ENCODE results near the gene IQCK. TPM values are rescaled to one million over a fixed set of nuclear protein-coding genes. Genes with fewer than 3 reads are reported as not detected.
"Not testable (repeated sequence)": the region's sequence is repeated elsewhere in the genome, so short reads cannot be mapped to it uniquely, and the experiment has no call there.

IQCK gene, protein sequence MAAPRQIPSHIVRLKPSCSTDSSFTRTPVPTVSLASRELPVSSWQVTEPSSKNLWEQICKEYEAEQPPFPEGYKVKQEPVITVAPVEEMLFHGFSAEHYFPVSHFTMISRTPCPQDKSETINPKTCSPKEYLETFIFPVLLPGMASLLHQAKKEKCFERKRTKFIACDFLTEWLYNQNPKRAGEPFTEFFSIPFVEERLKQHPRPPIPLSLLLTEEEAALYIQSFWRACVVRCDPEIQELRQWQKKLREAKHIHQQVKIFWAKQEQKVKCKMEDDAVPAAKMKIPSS
- 1.3 and 3.1 TPM in 2 replicates for total RNA-seq

GRCh38 chr16:19717741-19718623, at the start of gene IQCK, which contains the start of gene KNOP1:
Gene IQCK, plus strand, starts transcription at chr16:19718271. Its CDS starts 36 bp downstream, at chr16:19718307.
Gene KNOP1, minus strand, starts transcription at chr16:19718227. Its CDS starts 3,192 bp downstream, at chr16:19715035.
- Histone ChIP-seq H3K27me3 (ENCODE audit: control insufficient read depth, insufficient read depth, low read length) (no peaks in the 10 kb centered on the region), H3K4me3 (ENCODE audit: low read depth, low read length) (peak within 1 kb of the TSS; percentile 53), H3K36me3 (ENCODE audit: control insufficient read depth, insufficient read depth, low read length) (peaks cover 7% of the 10 kb centered on the region)
- TF ChIP-seq, protein P1, sequence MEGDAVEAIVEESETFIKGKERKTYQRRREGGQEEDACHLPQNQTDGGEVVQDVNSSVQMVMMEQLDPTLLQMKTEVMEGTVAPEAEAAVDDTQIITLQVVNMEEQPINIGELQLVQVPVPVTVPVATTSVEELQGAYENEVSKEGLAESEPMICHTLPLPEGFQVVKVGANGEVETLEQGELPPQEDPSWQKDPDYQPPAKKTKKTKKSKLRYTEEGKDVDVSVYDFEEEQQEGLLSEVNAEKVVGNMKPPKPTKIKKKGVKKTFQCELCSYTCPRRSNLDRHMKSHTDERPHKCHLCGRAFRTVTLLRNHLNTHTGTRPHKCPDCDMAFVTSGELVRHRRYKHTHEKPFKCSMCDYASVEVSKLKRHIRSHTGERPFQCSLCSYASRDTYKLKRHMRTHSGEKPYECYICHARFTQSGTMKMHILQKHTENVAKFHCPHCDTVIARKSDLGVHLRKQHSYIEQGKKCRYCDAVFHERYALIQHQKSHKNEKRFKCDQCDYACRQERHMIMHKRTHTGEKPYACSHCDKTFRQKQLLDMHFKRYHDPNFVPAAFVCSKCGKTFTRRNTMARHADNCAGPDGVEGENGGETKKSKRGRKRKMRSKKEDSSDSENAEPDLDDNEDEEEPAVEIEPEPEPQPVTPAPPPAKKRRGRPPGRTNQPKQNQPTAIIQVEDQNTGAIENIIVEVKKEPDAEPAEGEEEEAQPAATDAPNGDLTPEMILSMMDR (IDR thresholded peaks at IDR 0.05; ENCODE audit: insufficient read depth, low read length, severe bottlenecking), result no peak
- FAIRE-seq (no peak), DNase-seq (ENCODE audit: low read depth) (peak; percentile 76)

DNA sequence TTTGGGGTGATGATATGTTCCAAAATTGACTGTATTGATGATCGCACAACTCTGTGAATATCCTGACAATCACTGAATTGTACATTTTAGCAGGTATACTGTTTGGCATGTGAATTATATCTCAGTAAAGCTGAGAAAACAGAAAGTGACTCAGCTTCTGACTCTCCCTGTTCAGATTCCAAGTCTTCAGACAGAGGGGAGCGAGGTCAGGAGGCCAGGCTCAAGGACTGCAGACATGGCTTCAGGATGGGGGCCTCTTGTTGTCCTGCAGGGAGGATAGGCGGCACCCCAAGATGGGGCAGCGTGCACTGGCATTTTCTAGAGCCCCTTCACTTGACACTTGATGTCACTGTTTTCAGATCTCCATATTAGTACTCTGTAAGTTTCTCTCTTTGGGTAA, 45.7 kb upstream of the IQCK start:
- DNase-seq (ENCODE audit: low read depth) (peak; percentile 21), FAIRE-seq (no peak)
- Histone ChIP-seq H3K4me3 (ENCODE audit: low read depth, low read length) (no peak overlapping the region), H3K27me3 (ENCODE audit: control insufficient read depth, insufficient read depth, low read length) (no peaks in the 10 kb centered on the region), H3K36me3 (ENCODE audit: control insufficient read depth, insufficient read depth, low read length) (no peaks in the 10 kb centered on the region)
- TF ChIP-seq, protein P1 (IDR thresholded peaks at IDR 0.05; ENCODE audit: insufficient read depth, low read length, severe bottlenecking), result no peak

DNA sequence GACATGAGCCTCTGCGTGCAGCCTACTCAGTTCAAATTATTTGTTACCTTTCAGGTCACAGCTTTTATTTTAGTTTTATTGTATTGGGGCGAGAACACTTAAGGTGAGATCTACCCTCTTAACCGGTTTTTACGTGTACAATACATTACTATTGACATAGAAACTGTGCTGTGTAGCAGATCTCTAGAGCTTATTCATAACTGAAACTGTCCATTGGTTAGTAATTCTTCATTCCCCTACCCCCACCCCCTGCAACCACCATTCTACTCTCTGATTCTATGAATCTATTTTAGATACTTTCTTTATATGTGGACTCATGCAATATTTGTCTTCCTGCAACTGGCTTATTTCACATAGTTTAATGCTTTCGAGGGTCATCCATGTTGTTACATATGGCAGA, 43.6 kb upstream of the IQCK start:
- no peak overlapping the region for H3K4me3 ChIP-seq (ENCODE audit: low read depth, low read length)
- TF ChIP-seq, protein P1 (IDR thresholded peaks at IDR 0.05; ENCODE audit: insufficient read depth, low read length, severe bottlenecking), result no peak
- peaks cover 3% of the 10 kb centered on the region for H3K36me3 ChIP-seq (ENCODE audit: control insufficient read depth, insufficient read depth, low read length)
- no peak for FAIRE-seq
- no peak for DNase-seq (ENCODE audit: low read depth)
- no peaks in the 10 kb centered on the region for H3K27me3 ChIP-seq (ENCODE audit: control insufficient read depth, insufficient read depth, low read length)

DNA sequence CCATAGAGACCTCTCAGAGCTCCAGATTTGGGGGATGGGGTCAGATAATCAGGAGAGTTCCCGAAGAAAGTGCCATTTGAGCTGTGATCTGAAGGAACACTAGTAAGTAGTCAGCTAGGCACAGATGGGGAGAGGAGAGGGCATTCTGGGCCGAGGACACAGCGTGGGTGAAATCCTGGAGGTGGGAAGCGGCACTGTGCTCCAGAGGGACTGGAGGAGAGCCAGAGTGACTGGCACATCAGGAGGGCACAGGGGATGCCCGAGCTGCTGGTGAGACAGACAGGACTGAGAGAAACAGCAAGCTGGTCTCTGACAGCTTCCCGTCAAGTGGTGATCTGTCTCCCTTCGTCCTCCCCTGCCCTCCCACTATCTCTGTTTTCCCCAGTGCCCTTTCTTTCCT, 40.7 kb upstream of the IQCK start:
- Histone ChIP-seq H3K4me3 (ENCODE audit: low read depth, low read length) (no peak overlapping the region), H3K36me3 (ENCODE audit: control insufficient read depth, insufficient read depth, low read length) (peaks cover 3% of the 10 kb centered on the region), H3K27me3 (ENCODE audit: control insufficient read depth, insufficient read depth, low read length) (no peaks in the 10 kb centered on the region)
- FAIRE-seq (peak; percentile 58), DNase-seq (ENCODE audit: low read depth) (no peak)
- TF ChIP-seq, protein P1 (IDR thresholded peaks at IDR 0.05; ENCODE audit: insufficient read depth, low read length, severe bottlenecking), result no peak

DNA sequence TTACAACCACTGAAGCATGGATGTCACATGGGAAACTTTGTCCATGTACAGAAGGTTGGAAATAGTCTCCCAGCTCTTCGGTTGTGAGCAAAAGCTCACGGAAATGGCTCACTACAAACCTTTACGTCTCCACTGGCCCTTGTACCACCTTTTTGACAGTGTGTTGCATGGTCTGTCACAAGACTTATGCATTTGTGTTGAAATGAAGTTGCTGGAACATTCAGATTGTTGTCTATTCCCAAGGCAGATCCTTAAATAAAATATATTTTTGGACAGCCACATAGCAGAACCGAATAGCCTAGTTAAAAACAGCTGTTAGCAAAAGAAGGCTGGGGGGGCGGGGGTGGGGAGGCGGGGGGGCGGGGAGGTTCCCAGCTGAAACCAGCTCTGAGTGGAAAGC, 39.3 kb upstream of the IQCK start:
- no peak overlapping the region for H3K4me3 ChIP-seq (ENCODE audit: low read depth, low read length)
- FAIRE-seq (no peak), DNase-seq (ENCODE audit: low read depth) (no peak)
- TF ChIP-seq, protein P1 (IDR thresholded peaks at IDR 0.05; ENCODE audit: insufficient read depth, low read length, severe bottlenecking), result no peak
- no peaks in the 10 kb centered on the region for H3K27me3 ChIP-seq (ENCODE audit: control insufficient read depth, insufficient read depth, low read length)
- peaks cover 3% of the 10 kb centered on the region for H3K36me3 ChIP-seq (ENCODE audit: control insufficient read depth, insufficient read depth, low read length)

DNA sequence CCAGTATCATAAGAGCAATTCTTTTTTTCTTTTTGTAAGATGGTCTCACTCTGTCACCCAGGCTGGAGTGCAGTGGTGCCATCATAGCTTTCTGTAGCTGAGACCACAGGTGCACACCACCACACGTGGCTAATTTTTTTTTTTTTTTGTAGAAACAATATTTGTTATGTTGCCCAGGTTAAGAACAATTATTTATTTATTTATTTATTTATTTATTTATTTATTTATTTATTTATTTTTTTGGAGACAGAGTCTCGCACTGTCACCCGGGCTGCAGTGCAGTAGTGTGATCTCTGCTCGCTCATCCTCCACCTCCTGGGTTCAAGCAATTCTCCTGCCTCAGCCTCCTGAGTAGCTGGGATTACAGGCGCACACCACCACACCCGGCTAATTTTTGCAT, 38.8 kb upstream of the IQCK start:
- not testable (repeated sequence) for H3K4me3 ChIP-seq (ENCODE audit: low read depth, low read length); H3K36me3 ChIP-seq (ENCODE audit: control insufficient read depth, insufficient read depth, low read length); DNase-seq (ENCODE audit: low read depth); FAIRE-seq; H3K27me3 ChIP-seq (ENCODE audit: control insufficient read depth, insufficient read depth, low read length)
